Breast epithelium (tissue), 3 donors: ENCODE data around the gene TMPRSS9.

Source experiments
- POLR2A ChIP-seq: fragments of 450-650 bp; IDR thresholded peaks from one replicate; pipeline ENCODE4 v1.6.1; 2016; ENCODE audit warnings: antibody characterized with exemption, mild to moderate bottlenecking, moderate library complexity
- POLR2AphosphoS5 ChIP-seq, 3 donors: sonication (generic); formaldehyde crosslinking; IDR thresholded peaks; one replicate each; pipeline ENCODE4 v1.6.1; 2017; ENCODE audit warnings: antibody characterized with exemption in 3 of 3
- TF ChIP-seq, protein P1 (sequence below), 3 donors: fragments of 450-650 bp; IDR thresholded peaks; one replicate each; pipeline ENCODE4 v1.5.1; 2016 to 2017; ENCODE audit warnings: antibody characterized with exemption in 3 of 3, mild to moderate bottlenecking in 3 of 3, moderate library complexity in 3 of 3

DNA sequence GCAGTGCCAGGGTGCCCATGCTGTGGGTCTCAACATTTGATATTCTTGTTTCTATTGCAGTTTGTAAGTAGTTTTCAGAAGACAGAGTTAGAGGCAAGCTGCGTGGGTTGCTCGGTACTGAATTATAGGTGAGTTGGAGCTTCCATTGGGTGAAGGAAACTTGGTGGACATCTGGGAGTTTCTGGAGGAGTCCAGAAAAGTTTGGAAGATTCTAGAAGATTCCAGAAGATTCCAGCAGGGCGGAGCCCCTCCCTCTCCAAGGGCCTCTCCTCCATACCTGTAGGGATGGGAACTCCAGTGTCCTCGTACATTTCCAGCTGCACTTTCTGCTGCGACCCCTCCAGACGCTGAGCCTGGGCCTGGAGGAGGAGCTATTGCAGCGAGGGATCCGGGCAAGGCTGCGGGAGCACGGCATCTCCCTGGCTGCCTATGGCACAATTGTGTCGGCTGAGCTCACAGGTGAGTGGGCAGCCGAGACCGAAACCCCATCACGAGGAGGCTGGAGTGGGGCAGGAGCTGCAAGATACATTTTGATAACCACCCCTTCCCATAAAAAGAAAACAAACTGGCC lies 38.8 kb downstream of the TMPRSS9 start:
- TF ChIP-seq, protein P1, sequence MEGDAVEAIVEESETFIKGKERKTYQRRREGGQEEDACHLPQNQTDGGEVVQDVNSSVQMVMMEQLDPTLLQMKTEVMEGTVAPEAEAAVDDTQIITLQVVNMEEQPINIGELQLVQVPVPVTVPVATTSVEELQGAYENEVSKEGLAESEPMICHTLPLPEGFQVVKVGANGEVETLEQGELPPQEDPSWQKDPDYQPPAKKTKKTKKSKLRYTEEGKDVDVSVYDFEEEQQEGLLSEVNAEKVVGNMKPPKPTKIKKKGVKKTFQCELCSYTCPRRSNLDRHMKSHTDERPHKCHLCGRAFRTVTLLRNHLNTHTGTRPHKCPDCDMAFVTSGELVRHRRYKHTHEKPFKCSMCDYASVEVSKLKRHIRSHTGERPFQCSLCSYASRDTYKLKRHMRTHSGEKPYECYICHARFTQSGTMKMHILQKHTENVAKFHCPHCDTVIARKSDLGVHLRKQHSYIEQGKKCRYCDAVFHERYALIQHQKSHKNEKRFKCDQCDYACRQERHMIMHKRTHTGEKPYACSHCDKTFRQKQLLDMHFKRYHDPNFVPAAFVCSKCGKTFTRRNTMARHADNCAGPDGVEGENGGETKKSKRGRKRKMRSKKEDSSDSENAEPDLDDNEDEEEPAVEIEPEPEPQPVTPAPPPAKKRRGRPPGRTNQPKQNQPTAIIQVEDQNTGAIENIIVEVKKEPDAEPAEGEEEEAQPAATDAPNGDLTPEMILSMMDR (IDR thresholded peaks at IDR 0.05), result no peak
- TF ChIP-seq POLR2AphosphoS5 (IDR thresholded peaks at IDR 0.05) (no peak), POLR2A (no peak)
